ENCODE results near the gene ARFGAP3.
A peak's percentile ranks its signal among the peaks of the same experiment; 100 is the strongest.

Gene ARFGAP3

GRCh38 chr22:42793848-42794405, 63.1 kb downstream of the ARFGAP3 start:
- DNase-seq (ENCODE audit: low read depth in 2 of 2), result no peak
- no peak for TF ChIP-seq CTCF (IDR thresholded peaks at IDR 0.05; ENCODE audit: low read depth, low read length)

GRCh38 chr22:42792909-42793847, 63.9 kb downstream of the ARFGAP3 start:
- no peak for TF ChIP-seq CTCF (IDR thresholded peaks at IDR 0.05; ENCODE audit: low read depth, low read length)
- DNase-seq (ENCODE audit: low read depth in 2 of 2), result no peak
- no peak overlapping the region for H3K4me3 ChIP-seq (replicated peaks in 1 of 2; ENCODE audit: low read depth in 2 of 2, low read length in 2 of 2)

More at GRCh38 chr22:42793848-42794405, 63.1 kb downstream of the ARFGAP3 start:
- H3K4me3 ChIP-seq (replicated peaks in 1 of 2; ENCODE audit: low read depth in 2 of 2, low read length in 2 of 2), result no peak overlapping the region

GRCh38 chr22:42792453-42792908, 64.6 kb downstream of the ARFGAP3 start:
- no peak overlapping the region for H3K4me3 ChIP-seq (replicated peaks in 1 of 2; ENCODE audit: low read depth in 2 of 2, low read length in 2 of 2)
- no peak for DNase-seq (ENCODE audit: low read depth in 2 of 2)
- no peak for TF ChIP-seq CTCF (IDR thresholded peaks at IDR 0.05; ENCODE audit: low read depth, low read length)

GRCh38 chr22:42791721-42792452, 65.2 kb downstream of the ARFGAP3 start:
- H3K4me3 ChIP-seq (replicated peaks in 1 of 2; ENCODE audit: low read depth in 2 of 2, low read length in 2 of 2), result no peak overlapping the region
- DNase-seq (ENCODE audit: low read depth in 2 of 2), result peak in 1 of 2 donors; percentile 44

GRCh38 chr22:42788466-42788865, 68.6 kb downstream of the ARFGAP3 start:
- H3K4me3 ChIP-seq (replicated peaks in 1 of 2; ENCODE audit: low read depth in 2 of 2, low read length in 2 of 2), result no peak overlapping the region
- no peak for TF ChIP-seq CTCF (IDR thresholded peaks at IDR 0.05; ENCODE audit: low read depth, low read length)
- no peak for DNase-seq (ENCODE audit: low read depth in 2 of 2)

More at GRCh38 chr22:42791721-42792452, 65.2 kb downstream of the ARFGAP3 start:
- no peak for TF ChIP-seq CTCF (IDR thresholded peaks at IDR 0.05; ENCODE audit: low read depth, low read length)

- no peak overlapping the region for H3K4me3 ChIP-seq (replicated peaks in 1 of 2; ENCODE audit: low read depth in 2 of 2, low read length in 2 of 2)
- DNase-seq (ENCODE audit: low read depth in 2 of 2), result no peak
- TF ChIP-seq CTCF (IDR thresholded peaks at IDR 0.05; ENCODE audit: low read depth, low read length), result no peak
These were observed 69.1 kb downstream of the ARFGAP3 start for GRCh38 chr22:42788021-42788420.
